SW 1271 (cell line): ENCODE data around the gene INSC.

Experiments
- DNase-seq, 2 experiments: peaks; one replicate each; lab custom pipeline; 2025; lab: John Stamatoyannopoulos, UW

INSC gene

DNA sequence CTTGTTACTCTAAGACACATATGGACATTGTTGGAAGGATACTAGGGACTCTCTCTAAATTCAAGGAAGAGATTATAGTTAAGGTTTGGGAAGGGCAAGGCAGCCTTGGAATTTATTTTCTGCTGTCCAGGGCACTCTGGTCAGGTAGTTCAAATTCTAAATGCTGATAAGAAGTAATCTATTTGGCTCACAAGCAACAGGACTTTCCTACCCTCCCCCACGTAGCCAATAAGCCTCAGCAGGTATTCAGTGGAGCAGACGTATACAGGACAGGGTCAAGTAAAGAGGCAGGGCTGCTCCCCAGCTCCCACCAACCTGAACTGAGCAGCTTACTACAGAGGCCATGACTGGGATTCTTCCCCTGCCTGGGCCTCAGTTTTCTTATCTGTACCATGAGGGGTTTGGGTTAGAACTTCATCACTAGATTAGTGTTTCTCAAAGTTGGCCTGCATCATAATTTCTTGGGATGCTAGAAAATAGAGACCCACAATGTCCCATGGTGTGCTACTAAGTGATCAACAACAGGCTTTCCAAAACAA, 6.1 kb upstream of the INSC start:
- DNase-seq = no peak

GRCh38 chr11:15109602-15110001, 5.1 kb upstream of the INSC start:
- no peak for DNase-seq

GRCh38 chr11:15111215-15111614, 3.5 kb upstream of the INSC start:
- no peak for DNase-seq

DNA sequence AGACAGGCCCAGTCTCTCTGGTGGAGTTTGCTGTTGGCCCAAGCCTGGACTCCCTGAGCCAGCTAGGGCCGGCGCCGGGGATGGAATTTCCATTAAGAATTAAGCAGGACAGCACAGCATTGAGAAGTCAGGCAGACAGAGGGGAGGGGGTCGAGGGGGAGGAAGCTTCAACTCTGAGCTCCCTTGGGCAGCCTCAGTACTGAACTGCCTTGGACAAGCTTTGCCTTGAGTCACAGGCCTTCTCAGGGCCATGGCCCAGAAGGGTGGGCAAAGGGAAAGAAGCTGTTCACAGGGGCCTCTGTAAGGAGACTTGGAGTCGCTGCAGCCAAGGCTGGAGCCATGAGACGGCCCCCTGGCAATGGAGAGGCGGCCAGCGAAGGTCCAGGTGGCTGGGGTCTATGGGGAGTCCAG, 2.6 kb upstream of the INSC start:
- no peak for DNase-seq

DNA sequence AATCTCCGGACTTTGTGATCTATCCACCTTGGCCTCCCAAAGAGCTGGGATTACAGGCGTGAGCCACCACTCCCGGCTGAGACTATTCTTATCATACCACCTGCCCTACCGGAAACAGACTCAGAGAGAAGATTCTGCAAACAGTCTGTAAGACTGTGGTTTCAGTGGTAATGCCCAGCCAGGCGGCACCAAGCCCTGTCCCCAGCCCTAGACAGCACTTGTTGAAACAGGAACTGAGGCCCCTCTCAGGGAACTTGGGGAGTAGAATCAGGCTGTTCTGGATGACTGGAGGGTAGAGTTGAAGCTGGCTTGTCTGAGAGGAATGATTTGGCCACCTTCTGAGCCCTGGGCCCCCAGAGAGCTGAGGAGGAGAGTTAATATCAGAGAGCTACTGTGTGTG, 1.3 kb upstream of the INSC start:
- no peak for DNase-seq

DNA sequence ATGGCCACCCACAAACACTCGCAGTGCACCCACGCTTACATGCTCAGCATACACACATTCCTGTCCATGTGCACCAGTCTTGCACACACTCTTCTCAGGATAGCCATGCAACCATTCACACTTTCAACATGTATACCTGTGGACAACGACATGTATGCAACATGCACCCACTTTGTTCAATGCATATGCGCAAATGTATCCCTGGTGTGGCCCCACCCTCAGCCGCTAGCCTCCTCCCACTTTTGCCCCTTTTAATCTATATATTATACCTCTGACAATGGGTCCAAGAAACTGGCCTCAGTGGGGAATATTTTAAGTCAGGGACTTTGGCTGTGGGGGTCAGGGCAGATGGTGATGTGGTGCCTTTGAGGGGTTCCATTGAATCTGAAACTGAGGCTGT, 963 bp downstream of the INSC start:
- DNase-seq = no peak

GRCh38 chr11:15117751-15118150, 3.0 kb downstream of the INSC start:
- no peak for DNase-seq

DNA sequence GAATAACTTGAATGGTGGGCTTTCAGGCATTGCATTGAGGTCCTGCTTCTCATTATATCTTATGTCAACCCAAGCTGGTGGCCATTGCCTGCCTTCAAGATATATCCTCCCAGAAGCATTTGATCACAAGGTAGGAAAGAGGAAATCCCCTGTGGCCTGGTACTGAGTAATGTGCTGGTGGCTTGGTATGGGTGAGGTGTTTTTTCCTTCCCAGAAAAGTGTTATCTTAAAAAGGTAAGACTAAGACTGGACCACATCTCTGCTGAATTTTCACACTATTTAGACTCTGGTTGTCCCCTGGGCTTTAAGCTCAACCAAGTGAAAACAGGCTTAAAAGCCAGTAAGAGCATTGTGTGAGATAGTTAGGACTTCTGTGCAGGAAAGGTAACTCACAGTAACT, 3.7 kb downstream of the INSC start:
- no peak for DNase-seq

DNA sequence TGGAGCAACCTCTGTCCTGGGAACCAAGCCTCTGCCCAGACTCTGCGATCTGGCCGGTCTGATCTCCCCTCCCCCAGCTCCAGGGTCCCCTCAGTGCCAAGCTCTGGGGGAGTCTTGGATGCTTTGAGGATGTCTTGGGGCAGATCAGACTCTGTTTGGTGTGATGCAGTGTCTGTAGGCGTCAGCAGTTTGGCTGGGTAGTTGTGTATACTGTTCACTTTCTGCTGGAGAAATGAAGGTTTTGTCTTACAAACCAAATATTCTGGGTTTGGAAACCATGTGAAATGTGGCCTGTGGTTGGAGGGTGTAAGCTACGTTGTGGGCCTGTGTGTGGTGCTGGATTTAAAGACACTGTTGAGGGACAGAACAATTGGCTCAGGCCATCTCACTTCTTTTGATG, 4.6 kb downstream of the INSC start:
- no peak for DNase-seq

DNA sequence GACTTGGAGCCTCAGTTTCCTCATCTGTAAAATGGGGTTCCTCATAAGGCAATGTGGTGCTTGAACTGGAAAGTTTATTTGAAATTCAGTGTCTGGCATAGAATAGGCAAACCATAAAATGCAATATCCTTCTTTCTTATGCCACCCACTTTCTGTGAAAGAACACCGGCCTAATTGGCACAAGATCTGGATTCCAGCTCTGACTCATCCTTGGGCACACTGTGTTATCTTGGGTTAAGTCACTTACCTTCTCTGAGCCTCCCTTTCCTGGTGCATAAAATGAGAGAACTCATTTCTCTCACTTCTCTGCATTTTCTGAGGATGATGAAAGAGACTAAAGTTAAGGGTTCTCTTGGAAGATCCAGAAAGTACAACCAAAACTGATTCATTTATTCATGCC, 5.1 kb downstream of the INSC start:
- no peak for DNase-seq

- peak in 1 of 2 experiments; percentile 57 for DNase-seq
Observed at GRCh38 chr11:15123849-15124248, 9.1 kb downstream of the INSC start.

- no peak for DNase-seq
Observed at GRCh38 chr11:15124528-15124927, 9.8 kb downstream of the INSC start.

DNA sequence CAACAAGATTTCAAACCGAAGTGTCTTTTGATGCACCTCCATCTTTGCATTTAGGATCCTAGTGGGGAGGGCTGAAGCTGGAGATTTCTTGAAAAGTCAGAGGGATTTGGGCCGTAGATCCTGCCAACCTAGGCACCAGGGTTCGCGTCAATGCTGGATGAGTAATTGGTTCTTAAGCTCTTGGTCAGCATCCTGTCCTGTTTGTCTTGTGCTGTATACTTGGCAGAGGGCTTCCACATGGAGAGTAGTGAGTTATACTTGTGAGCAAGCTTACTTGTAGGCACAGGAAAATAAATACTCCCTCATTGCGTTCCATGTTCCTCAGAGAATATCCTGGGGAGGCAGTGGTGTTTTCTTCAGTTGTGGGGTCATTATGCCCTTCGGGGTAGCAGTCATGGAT, 12.6 kb downstream of the INSC start:
- peak in 1 of 2 experiments; percentile 23 for DNase-seq

GRCh38 chr11:15128621-15129020, 13.9 kb downstream of the INSC start:
- no peak for DNase-seq

DNA sequence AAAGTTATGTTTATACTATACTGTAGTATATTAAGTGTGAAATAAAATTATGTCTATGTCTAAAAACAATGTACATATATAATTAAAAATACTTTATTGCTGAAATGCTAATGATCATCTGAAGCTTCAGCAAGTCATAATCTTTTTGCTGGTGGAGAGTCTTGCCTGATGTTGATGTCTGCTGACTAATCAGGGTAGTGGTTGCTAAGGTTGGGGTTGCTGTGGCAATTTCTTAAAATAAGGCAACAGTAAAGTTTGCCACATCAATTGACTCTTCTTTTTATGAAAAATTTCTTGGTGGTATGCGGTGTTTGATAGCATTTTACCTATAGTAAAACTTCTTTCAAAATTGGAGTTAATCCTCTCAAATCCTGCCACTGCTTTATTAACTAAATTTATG, 21.4 kb downstream of the INSC start:
- DNase-seq = no peak

DNA sequence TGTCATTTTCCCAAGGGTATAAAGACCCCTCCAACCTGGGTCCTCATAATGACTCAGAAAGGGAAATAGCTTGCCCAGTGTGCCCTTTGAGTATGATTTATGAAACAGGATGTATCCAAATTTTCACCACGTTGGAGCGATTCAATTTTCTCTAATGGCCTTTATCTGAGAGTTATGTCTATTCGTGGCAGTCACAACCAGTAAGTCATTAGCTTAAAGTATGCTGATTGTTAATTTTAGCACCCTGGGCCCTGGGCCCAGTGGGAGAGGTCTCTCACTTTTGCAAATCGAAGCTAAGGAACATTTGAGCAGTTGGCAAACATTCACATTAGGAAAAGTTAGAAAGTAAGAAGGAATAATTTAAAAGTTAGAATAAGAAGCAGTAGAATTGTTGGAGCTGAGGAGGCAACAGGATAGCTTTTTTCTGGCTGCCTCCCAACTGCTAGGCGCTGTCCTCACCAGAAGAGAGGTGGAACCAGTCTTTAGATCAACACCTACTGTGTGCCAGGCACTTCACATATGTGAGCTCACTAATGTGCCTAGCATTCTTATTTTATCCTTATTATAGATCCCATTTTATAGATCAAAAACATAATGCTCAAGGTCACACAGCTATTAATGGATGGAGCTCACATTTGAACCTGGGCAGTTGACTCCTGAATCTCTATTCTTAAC, 24.5 kb downstream of the INSC start:
- DNase-seq = no peak

GRCh38 chr11:15139958-15140659, 25.4 kb downstream of the INSC start:
- no peak for DNase-seq

DNA sequence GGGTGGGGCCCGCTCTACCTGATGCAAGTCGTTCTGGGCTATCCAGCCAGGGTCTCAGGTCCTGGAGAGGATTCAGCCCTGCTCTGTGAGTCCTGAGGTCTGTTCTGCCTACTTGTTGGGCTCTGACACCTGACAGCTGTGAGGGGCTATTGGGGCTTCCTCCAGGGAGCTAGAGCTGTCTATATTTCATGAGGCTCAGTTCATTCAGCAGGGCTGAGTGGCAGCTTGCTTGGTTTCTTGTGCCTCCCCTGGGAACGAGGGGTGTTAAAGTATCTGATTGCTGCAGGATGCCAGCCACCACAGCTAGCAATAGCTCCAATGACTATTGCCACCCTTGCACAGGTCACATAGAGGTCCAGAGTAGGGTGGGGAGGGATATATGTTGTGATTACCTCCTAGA, 26.7 kb downstream of the INSC start:
- DNase-seq = no peak

- no peak for DNase-seq
Observed at GRCh38 chr11:15142838-15143237, 28.1 kb downstream of the INSC start.

GRCh38 chr11:15143855-15144254, 29.1 kb downstream of the INSC start:
- DNase-seq = no peak

DNA sequence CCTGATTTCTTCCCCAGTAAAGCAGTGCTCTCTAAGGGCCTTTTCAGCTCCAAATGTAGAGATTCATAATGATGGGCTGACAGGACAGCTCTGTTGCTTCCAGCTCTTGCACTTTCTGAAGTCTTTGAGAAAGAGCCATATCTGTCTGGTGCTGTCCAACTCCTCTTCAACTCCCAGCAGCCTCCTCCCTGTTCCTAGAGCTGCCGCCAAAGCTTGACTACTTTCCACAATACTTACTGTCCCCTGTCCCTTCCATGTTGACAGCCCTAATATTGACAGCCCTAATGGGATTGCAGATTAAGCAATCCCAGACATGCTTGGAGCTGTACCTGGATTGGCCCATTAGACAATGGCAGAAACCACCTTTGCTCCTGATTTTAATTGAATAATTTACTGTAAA, 29.6 kb downstream of the INSC start:
- no peak for DNase-seq

DNA sequence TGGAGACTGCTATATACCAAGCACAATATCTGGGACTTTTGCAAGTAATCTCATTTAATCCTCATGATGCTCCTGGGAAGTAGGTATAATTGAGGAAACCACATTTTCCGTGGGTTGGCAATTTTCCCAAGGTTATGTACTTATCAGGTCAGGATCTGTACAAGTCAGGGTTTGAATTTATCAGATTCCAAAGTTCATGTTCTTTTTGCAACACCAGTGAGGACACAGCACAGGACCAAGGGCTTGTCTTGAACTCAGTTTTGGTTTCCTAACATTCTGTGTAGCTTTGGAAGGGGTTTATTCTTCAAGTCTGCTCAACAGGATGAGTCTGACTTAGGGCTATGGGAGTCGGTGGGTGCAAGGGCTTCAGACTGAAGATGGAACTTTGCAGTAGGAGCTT, 30.4 kb downstream of the INSC start:
- no peak for DNase-seq

DNA sequence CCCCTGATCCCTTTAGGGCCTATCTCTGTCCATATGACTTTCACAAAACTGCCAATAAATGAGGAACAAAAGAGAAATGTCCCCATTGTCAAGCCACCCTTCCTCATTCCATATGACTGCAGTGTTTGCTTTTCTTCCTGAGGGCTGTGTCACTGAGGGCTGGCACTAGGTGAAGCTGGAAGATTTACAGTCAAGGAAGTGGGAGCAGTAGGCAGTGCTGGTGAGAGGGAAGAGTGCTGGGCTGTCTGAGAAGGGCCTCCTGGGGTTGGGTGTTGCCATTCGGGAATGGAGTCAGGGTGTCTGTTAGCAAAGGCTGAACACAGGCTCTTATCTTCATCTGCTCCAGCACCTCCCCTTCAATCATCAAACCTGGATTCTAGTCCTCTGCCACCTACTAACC, 30.9 kb downstream of the INSC start:
- DNase-seq = no peak
